A673 (cell line): Measurements from ENCODE around the gene AHCYL2.

ENCODE experiments used
- CTCF ChIP-seq: fragments of 300-800, 200-600 bp; sonication (generic); conservative IDR thresholded peaks from 2 replicates; pipeline ENCODE4 v1.5.1; 2017; ENCODE audit warnings: low read depth, mild to moderate bottlenecking, antibody characterized with exemption, low read length, moderate library complexity, mixed read lengths
- EZH2 ChIP-seq: fragments of 200-600 bp; sonication (generic); IDR thresholded peaks from 2 replicates; pipeline ENCODE4 v1.6.1; 2017; ENCODE audit warnings: borderline replicate concordance, low read depth, mild to moderate bottlenecking, mixed read lengths, antibody characterized with exemption, low read length; ENCODE audit not compliant: poor library complexity, severe bottlenecking

- TF ChIP-seq CTCF (no peak), EZH2 (no peak)
Measured at GRCh38 chr7:129368389-129368986, 143.7 kb downstream of the AHCYL2 start.
